ENCODE results near the gene TNFSF11.

- TF ChIP-seq CTCF (IDR thresholded peaks at IDR 0.05) (no peak), POLR2A (IDR thresholded peaks at IDR 0.05) (no peak)
Observed at GRCh38 chr13:42538996-42539395, 35.0 kb upstream of the TNFSF11 start.

Measured in body of pancreas (tissue), 4 donors.